HCT116 (cell line): ENCODE measurements around the gene CDC42EP1. TPM values are rescaled to one million over a fixed set of nuclear protein-coding genes. Genes with fewer than 3 reads are reported as not detected.

ENCODE experiments used
- ATAC-seq: fragments of 200-7000 bp; cut with Tn5 transposase; 2 replicates; pipeline ENCODE4 v1.9.1; 2020; ENCODE audit warnings: mild to moderate bottlenecking, moderate library complexity
- BruUV-seq: library from RNA; stranded (reverse); fragments of 400-500 nt; replicated peaks from 2 replicates; lab custom pipeline; 2021; lab: Mats Ljungman, UMichigan
- CTCF ChIA-PET: fragments of 300-600 bp; sonication (Branson Sonifier 250); formaldehyde crosslinking; loops from one replicate; lab custom pipeline; 2021; ENCODE audit warnings: antibody characterized with exemption; lab: Charles Lee
- POLR2A ChIA-PET: fragments of 300-600, 350-600 bp; sonication (Branson Sonifier 250); formaldehyde crosslinking; loops from one replicate; lab custom pipeline; 2021; ENCODE audit warnings: antibody characterized with exemption; lab: Charles Lee
- RAD21 ChIA-PET, 2 experiments: fragments of 300-600 bp; sonication (Branson Sonifier 250); formaldehyde crosslinking; loops; one replicate each; lab custom pipeline; 2023; ENCODE audit warnings: low total read pairs in 2 of 2; ENCODE audit not compliant: uncharacterized antibody in 2 of 2, unreplicated experiment in 2 of 2, low non-redundant PET in 1 of 2; lab: Charles Lee
- DNase-seq: peaks from one replicate; pipeline ENCODE4 v3.0.0-alpha.2; 2010; ENCODE audit warnings: low read depth, low spot score
- H2AFZ ChIP-seq: fragments of 200-600 bp; shearing (Covaris generic), sonication (generic); 2 replicates; pipeline ENCODE4 v1.6.1; 2017; ENCODE audit warnings: low read depth, mixed run types, mixed read lengths, antibody characterized with exemption, low read length; ENCODE audit not compliant: poor library complexity, severe bottlenecking
- H3K27ac ChIP-seq: 2 replicates; pipeline ENCODE4 v1.5.1; 2012; ENCODE audit warnings: low read depth, low read length
- H3K27me3 ChIP-seq: fragments of 200-600 bp; sonication (generic); 2 replicates; pipeline ENCODE4 v1.6.1; 2016; ENCODE audit warnings: mixed run types, low read length, mixed read lengths; ENCODE audit not compliant: insufficient read depth
- H3K36me3 ChIP-seq, 2 experiments: fragments of 200-500 bp in 1 of 2; fragments of 200-600 bp in 1 of 2; sonication (Bioruptor generic) in 1 of 2; sonication (generic) in 1 of 2; 2 replicates each; pipeline versions ENCODE4 v1.5.1 to v1.6.1; 2014 to 2016; ENCODE audit warnings: low read length in 2 of 2, inconsistent platforms in 1 of 2, mixed read lengths in 1 of 2, mixed run types in 1 of 2; ENCODE audit not compliant: insufficient read depth in 2 of 2, control insufficient read depth in 1 of 2
- H3K4me1 ChIP-seq, 2 experiments: fragments of 200-600 bp in 1 of 2; sonication (generic) in 1 of 2; 2 replicates each; pipeline versions ENCODE4 v1.5.1 to v1.6.1; 2012 to 2017; ENCODE audit warnings: low read length in 2 of 2, inconsistent platforms in 1 of 2, mild to moderate bottlenecking in 1 of 2, mixed read lengths in 1 of 2, mixed run types in 1 of 2, moderate library complexity in 1 of 2; ENCODE audit not compliant: insufficient read depth in 2 of 2, control insufficient read depth in 1 of 2
- H3K4me2 ChIP-seq: fragments of 200-600 bp; sonication (generic); 2 replicates; pipeline ENCODE4 v1.6.1; 2017; ENCODE audit warnings: mixed run types, low read length, mixed read lengths
- H3K4me3 ChIP-seq, 2 experiments: fragments of 200-600 bp in 1 of 2; sonication (generic) in 1 of 2; replicated peaks in 1 of 2; 2 replicates each; pipeline ENCODE4 v1.5.1; 2011 to 2016; ENCODE audit warnings: low read length in 2 of 2, control low read depth in 1 of 2, low read depth in 1 of 2, mild to moderate bottlenecking in 1 of 2, mixed read lengths in 1 of 2, mixed run types in 1 of 2
- H3K79me2 ChIP-seq: fragments of 200-600 bp; sonication (generic); 2 replicates; pipeline ENCODE4 v1.6.1; 2017; ENCODE audit warnings: mild to moderate bottlenecking, mixed run types, low read length, moderate library complexity, mixed read lengths; ENCODE audit not compliant: insufficient read depth
- H3K9ac ChIP-seq: fragments of 200-600 bp; sonication (generic); 2 replicates; pipeline ENCODE4 v1.6.1; 2016; ENCODE audit warnings: low read length, mixed read lengths
- H3K9me2 ChIP-seq: fragments of 200-600 bp; sonication (generic), shearing (Covaris generic); 2 replicates; pipeline ENCODE4 v1.6.1; 2017; ENCODE audit warnings: mixed run types, mild to moderate bottlenecking, moderate library complexity; ENCODE audit not compliant: insufficient read depth
- H3K9me3 ChIP-seq, 2 experiments: fragments of 200-500 bp in 1 of 2; fragments of 200-600 bp in 1 of 2; sonication (Bioruptor generic) in 1 of 2; sonication (generic) in 1 of 2; 2 replicates each; pipeline ENCODE4 v1.6.1; 2014 to 2017; ENCODE audit warnings: low read length in 2 of 2, mixed read lengths in 2 of 2, inconsistent platforms in 1 of 2, low read depth in 1 of 2, mild to moderate bottlenecking in 1 of 2, mixed run types in 1 of 2, moderate library complexity in 1 of 2; ENCODE audit not compliant: control insufficient read depth in 1 of 2, insufficient read depth in 1 of 2
- H4K20me1 ChIP-seq: fragments of 200-600 bp; sonication (generic), shearing (Covaris generic); 2 replicates; pipeline ENCODE4 v1.6.1; 2017; ENCODE audit warnings: mixed run types, mild to moderate bottlenecking, moderate library complexity; ENCODE audit not compliant: insufficient read depth
- CBX3 ChIP-seq: IDR thresholded peaks from 2 replicates; pipeline ENCODE4 v1.6.1; 2012; ENCODE audit warnings: low read depth
- CEBPB ChIP-seq: IDR thresholded peaks from 2 replicates; pipeline ENCODE4 v1.6.1; 2012; ENCODE audit warnings: low read depth
- EGR1 ChIP-seq: IDR thresholded peaks from 2 replicates; pipeline ENCODE4 v1.6.1; 2012; ENCODE audit warnings: low read depth
- ELF1 ChIP-seq: IDR thresholded peaks from 2 replicates; pipeline ENCODE4 v1.6.1; 2012; ENCODE audit warnings: low read depth, borderline replicate concordance
- EZH2 ChIP-seq: fragments of 200-600 bp; sonication (generic); IDR thresholded peaks from 2 replicates; pipeline ENCODE4 v1.6.1; 2017; ENCODE audit warnings: antibody characterized with exemption, mixed run types
- FOSL1 ChIP-seq: IDR thresholded peaks from 2 replicates; pipeline ENCODE4 v1.6.1; 2012; ENCODE audit warnings: low read depth
- POLR2A ChIP-seq: IDR thresholded peaks from 2 replicates; pipeline ENCODE4 v1.7.0; 2011; ENCODE audit warnings: borderline replicate concordance; ENCODE audit not compliant: insufficient read depth, insufficient read length; ENCODE audit errors: extremely low read depth
- RAD21 ChIP-seq: IDR thresholded peaks from 2 replicates; pipeline ENCODE4 v1.6.1; 2012; ENCODE audit warnings: low read depth, mild to moderate bottlenecking
- SRF ChIP-seq: IDR thresholded peaks from 2 replicates; pipeline ENCODE4 v1.6.1; 2012; ENCODE audit warnings: low read depth
- TCF7L2 ChIP-seq: IDR thresholded peaks from 2 replicates; pipeline ENCODE4 v1.7.0; 2011; ENCODE audit warnings: borderline replicate concordance, inconsistent platforms; ENCODE audit not compliant: insufficient read depth, insufficient read length; ENCODE audit errors: extremely low read depth
- YY1 ChIP-seq: IDR thresholded peaks from 2 replicates; pipeline ENCODE4 v1.6.1; 2011; ENCODE audit warnings: low read length, low read depth, moderate library complexity, mild to moderate bottlenecking; ENCODE audit not compliant: insufficient replicate concordance; ENCODE audit errors: extremely low read depth
- ZFX ChIP-seq: fragments of 450-650 bp; IDR thresholded peaks from 2 replicates; pipeline ENCODE4 v1.6.1; 2017
- intact Hi-C: fragments of 100-400 bp; cut with micrococcal nuclease; formaldehyde crosslinking; loops from 2 replicates; pipeline ENCODE4 v1.10.0; 2022
- total RNA-seq: library from RNA; stranded (reverse); gene quantifications from one replicate; pipeline ENCODE4 v1.2.1, GENCODE V29; 2021; ENCODE audit not compliant: unreplicated experiment
- TF ChIP-seq, protein P1 (sequence below): IDR thresholded peaks from 2 replicates; pipeline ENCODE4 v1.6.1; 2011; ENCODE audit warnings: mild to moderate bottlenecking, low read length, moderate library complexity; ENCODE audit not compliant: insufficient replicate concordance; ENCODE audit errors: extremely low read depth
- TF ChIP-seq, protein P2 (sequence below): IDR thresholded peaks from 2 replicates; pipeline ENCODE4 v1.6.1; 2012
- TF ChIP-seq, protein P3 (sequence below): IDR thresholded peaks from 2 replicates; pipeline ENCODE4 v1.6.1; 2012; ENCODE audit warnings: low read depth

CDC42EP1 gene
- total RNA-seq, 1 experiment from 2014 or later, result 160 TPM

DNA sequence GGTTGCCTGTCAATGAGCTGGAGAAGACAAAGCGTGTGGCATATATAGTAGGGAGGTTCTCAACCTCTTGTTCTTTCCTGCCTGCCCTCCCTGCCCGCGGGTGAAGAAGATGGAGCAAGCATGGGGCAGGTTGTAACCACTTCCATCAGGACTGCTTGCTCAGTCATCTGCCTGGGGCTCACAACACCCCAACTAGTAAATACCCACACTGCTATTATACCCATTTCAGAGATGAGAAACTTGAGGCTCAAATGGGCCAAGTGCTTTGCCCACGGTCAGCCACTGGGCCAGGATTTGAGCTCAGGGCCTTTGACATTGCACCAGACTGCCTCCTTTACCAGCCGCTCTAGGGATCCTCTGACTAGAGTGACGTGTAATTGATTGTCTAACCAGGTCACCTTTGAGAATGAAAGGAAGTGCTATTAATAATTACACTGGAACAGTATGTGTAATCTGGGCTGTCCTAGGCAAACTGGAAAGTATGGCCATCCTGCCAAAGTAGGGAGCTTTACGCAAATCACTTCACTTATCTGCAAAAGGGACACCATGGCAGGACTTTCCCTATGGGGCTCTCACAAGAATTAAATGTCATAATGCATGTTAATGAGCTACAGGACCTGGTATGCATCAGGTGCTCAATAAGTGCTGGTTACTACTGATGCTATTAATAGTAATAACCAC is 2.8 kb upstream of the CDC42EP1 start (continued):
- TF ChIP-seq, protein P1, sequence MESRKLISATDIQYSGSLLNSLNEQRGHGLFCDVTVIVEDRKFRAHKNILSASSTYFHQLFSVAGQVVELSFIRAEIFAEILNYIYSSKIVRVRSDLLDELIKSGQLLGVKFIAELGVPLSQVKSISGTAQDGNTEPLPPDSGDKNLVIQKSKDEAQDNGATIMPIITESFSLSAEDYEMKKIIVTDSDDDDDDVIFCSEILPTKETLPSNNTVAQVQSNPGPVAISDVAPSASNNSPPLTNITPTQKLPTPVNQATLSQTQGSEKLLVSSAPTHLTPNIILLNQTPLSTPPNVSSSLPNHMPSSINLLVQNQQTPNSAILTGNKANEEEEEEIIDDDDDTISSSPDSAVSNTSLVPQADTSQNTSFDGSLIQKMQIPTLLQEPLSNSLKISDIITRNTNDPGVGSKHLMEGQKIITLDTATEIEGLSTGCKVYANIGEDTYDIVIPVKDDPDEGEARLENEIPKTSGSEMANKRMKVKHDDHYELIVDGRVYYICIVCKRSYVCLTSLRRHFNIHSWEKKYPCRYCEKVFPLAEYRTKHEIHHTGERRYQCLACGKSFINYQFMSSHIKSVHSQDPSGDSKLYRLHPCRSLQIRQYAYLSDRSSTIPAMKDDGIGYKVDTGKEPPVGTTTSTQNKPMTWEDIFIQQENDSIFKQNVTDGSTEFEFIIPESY, result no peak
- no peak for TF ChIP-seq TCF7L2
- no peak for TF ChIP-seq ZFX
- no peak for TF ChIP-seq CBX3
- TF ChIP-seq RAD21, result no peak
- TF ChIP-seq FOSL1, result no peak
- TF ChIP-seq CEBPB, result no peak
- TF ChIP-seq YY1, result no peak

DNA sequence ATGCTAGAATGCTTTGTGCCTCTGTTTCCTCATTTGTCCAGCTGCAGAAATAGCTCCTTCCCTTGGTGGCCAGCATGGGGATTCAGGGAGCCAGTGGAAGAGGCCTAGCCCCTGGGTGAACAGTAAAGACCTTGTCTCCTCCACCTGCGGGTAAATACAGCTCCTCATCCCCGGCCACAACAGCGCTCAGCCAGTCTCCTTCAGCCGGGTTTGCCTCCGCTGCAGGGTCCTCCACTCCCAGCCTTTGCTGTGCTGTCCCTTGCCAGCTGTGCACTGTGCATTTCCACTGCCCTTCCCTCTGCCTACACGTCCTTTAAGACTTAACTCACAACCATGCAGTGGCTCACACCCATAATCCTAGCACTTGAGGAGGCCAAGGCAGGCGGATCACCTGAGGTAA is 1.5 kb upstream of the CDC42EP1 start:
- no peaks in the 10 kb centered on the region for H3K9me2 ChIP-seq
- ATAC-seq, result no peak
- peak overlapping the region; percentile 95; the same call in 1 of the 2 replicates for H3K9ac ChIP-seq
- RAD21 ChIA-PET, result interaction anchor here in 1 of 2 experiments (1.1 kb wide), 1 partner anchor 21 kb away, joined by 3 read pairs; no protein-coding TSS in a partner anchor
- POLR2A ChIA-PET, result interaction anchor here (1.1 kb wide), 1 partner anchor 15 kb away, joined by 3 read pairs; no protein-coding TSS in a partner anchor
- H3K4me2 ChIP-seq, result peak overlapping the region; percentile 93; the same call in 1 of the 2 replicates
- no peaks in the 10 kb centered on the region for H3K27me3 ChIP-seq
- BruUV-seq, result no TSS peak
- CTCF ChIA-PET, result interaction anchor here (0.7 to 1.4 kb wide), 3 partner anchors 9 to 34 kb away, joined by 3 to 4 read pairs (median 3); no protein-coding TSS in a partner anchor
- no peak overlapping the region for H2AFZ ChIP-seq
- no peak overlapping the region for H3K4me3 ChIP-seq
- H3K79me2 ChIP-seq, result peaks cover 35% of the 10 kb centered on the region
- H3K9me3 ChIP-seq, result no peaks in the 10 kb centered on the region
- H3K36me3 ChIP-seq, result peaks cover 0 to 14% of the 10 kb centered on the region in 2 experiments; a peak in 1 of 4 replicates
- H3K27ac ChIP-seq, result 0 out of 2 replicates have a peak overlapping the region, but pooled peaks have one; percentile 99
- intact Hi-C loops, result no loop called here
- no peaks in the 10 kb centered on the region for H4K20me1 ChIP-seq
- H3K4me1 ChIP-seq, result peaks cover 32 to 50% of the 10 kb centered on the region in 2 experiments
- no peak for DNase-seq
- no peak for TF ChIP-seq CEBPB
- no peak for TF ChIP-seq YY1
- no peak for TF ChIP-seq SRF
- TF ChIP-seq ZFX, result no peak
- no peak for TF ChIP-seq FOSL1
- TF ChIP-seq RAD21, result no peak
- TF ChIP-seq POLR2A, result no peak
- TF ChIP-seq, protein P2, sequence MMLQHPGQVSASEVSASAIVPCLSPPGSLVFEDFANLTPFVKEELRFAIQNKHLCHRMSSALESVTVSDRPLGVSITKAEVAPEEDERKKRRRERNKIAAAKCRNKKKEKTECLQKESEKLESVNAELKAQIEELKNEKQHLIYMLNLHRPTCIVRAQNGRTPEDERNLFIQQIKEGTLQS, result no peak
- no peak for TF ChIP-seq EZH2
- TF ChIP-seq, protein P1, result no peak
- no peak for TF ChIP-seq TCF7L2
- TF ChIP-seq, protein P3, sequence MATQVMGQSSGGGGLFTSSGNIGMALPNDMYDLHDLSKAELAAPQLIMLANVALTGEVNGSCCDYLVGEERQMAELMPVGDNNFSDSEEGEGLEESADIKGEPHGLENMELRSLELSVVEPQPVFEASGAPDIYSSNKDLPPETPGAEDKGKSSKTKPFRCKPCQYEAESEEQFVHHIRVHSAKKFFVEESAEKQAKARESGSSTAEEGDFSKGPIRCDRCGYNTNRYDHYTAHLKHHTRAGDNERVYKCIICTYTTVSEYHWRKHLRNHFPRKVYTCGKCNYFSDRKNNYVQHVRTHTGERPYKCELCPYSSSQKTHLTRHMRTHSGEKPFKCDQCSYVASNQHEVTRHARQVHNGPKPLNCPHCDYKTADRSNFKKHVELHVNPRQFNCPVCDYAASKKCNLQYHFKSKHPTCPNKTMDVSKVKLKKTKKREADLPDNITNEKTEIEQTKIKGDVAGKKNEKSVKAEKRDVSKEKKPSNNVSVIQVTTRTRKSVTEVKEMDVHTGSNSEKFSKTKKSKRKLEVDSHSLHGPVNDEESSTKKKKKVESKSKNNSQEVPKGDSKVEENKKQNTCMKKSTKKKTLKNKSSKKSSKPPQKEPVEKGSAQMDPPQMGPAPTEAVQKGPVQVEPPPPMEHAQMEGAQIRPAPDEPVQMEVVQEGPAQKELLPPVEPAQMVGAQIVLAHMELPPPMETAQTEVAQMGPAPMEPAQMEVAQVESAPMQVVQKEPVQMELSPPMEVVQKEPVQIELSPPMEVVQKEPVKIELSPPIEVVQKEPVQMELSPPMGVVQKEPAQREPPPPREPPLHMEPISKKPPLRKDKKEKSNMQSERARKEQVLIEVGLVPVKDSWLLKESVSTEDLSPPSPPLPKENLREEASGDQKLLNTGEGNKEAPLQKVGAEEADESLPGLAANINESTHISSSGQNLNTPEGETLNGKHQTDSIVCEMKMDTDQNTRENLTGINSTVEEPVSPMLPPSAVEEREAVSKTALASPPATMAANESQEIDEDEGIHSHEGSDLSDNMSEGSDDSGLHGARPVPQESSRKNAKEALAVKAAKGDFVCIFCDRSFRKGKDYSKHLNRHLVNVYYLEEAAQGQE, result no peak
- TF ChIP-seq EGR1, result no peak
- TF ChIP-seq ELF1, result no peak
